HG03025 (cell line): Measurements from ENCODE around the gene ARHGEF16.

Experiments
- ATAC-seq: cut with Tn5 transposase; IDR thresholded peaks from one replicate; pipeline ENCODE4 v1.9.1; 2021; ENCODE audit warnings: mild to moderate bottlenecking, moderate library complexity; ENCODE audit not compliant: unreplicated experiment, low FRiP score

ARHGEF16 gene

GRCh38 chr1:3465091-3465934, 10.8 kb downstream of the ARHGEF16 start:
- no peak for ATAC-seq

- no peak for ATAC-seq
These were observed 11.5 kb downstream of the ARHGEF16 start for GRCh38 chr1:3465935-3466321.

GRCh38 chr1:3466366-3467075, 12.1 kb downstream of the ARHGEF16 start:
- no peak for ATAC-seq

- no peak for ATAC-seq
These were observed 12.9 kb downstream of the ARHGEF16 start for GRCh38 chr1:3467096-3468036.

- ATAC-seq: no peak
These were observed 14.0 kb downstream of the ARHGEF16 start for GRCh38 chr1:3468236-3469103.

- ATAC-seq: no peak
These were observed 14.8 kb downstream of the ARHGEF16 start for GRCh38 chr1:3469104-3469848.

- no peak for ATAC-seq
These were observed 15.6 kb downstream of the ARHGEF16 start for GRCh38 chr1:3469849-3470649.

GRCh38 chr1:3470650-3471355, 16.3 kb downstream of the ARHGEF16 start:
- ATAC-seq: no peak

- ATAC-seq: no peak
These were observed 17.1 kb downstream of the ARHGEF16 start for GRCh38 chr1:3471356-3472087.

- no peak for ATAC-seq
These were observed 17.8 kb downstream of the ARHGEF16 start for GRCh38 chr1:3472088-3472850.

GRCh38 chr1:3472906-3473305, 18.4 kb downstream of the ARHGEF16 start:
- no peak for ATAC-seq

- no peak for ATAC-seq
These were observed 18.9 kb downstream of the ARHGEF16 start for GRCh38 chr1:3473381-3473844.

- ATAC-seq: no peak
These were observed 19.6 kb downstream of the ARHGEF16 start for GRCh38 chr1:3474016-3474415.

GRCh38 chr1:3474421-3474820, 20.0 kb downstream of the ARHGEF16 start:
- no peak for ATAC-seq

GRCh38 chr1:3475839-3476573, 21.5 kb downstream of the ARHGEF16 start:
- no peak for ATAC-seq

GRCh38 chr1:3476666-3477065, 22.2 kb downstream of the ARHGEF16 start:
- ATAC-seq: no peak
